ENCODE results near the gene GALNT2. TPM values are rescaled to one million over a fixed set of nuclear protein-coding genes. Genes with fewer than 3 reads are reported as not detected.

Gene GALNT2
- total RNA-seq, 1 donor from 2014 or later = 60.7 TPM

GRCh38 chr1:230120921-230121381 lies 53.9 kb downstream of the GALNT2 start:
- Histone ChIP-seq H3K27me3 (ENCODE audit: control insufficient read depth, insufficient read depth, low read length) (no peaks in the 10 kb centered on the region), H3K4me3 (ENCODE audit: low read depth, low read length) (no peak overlapping the region), H3K36me3 (ENCODE audit: control insufficient read depth, insufficient read depth, low read length) (no peaks in the 10 kb centered on the region)
- no peak for DNase-seq (ENCODE audit: low read depth)
- TF ChIP-seq, protein P1, sequence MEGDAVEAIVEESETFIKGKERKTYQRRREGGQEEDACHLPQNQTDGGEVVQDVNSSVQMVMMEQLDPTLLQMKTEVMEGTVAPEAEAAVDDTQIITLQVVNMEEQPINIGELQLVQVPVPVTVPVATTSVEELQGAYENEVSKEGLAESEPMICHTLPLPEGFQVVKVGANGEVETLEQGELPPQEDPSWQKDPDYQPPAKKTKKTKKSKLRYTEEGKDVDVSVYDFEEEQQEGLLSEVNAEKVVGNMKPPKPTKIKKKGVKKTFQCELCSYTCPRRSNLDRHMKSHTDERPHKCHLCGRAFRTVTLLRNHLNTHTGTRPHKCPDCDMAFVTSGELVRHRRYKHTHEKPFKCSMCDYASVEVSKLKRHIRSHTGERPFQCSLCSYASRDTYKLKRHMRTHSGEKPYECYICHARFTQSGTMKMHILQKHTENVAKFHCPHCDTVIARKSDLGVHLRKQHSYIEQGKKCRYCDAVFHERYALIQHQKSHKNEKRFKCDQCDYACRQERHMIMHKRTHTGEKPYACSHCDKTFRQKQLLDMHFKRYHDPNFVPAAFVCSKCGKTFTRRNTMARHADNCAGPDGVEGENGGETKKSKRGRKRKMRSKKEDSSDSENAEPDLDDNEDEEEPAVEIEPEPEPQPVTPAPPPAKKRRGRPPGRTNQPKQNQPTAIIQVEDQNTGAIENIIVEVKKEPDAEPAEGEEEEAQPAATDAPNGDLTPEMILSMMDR (IDR thresholded peaks at IDR 0.05; ENCODE audit: insufficient read depth, low read length, poor library complexity, severe bottlenecking) = peak; percentile 58

- TF ChIP-seq, protein P1 (IDR thresholded peaks at IDR 0.05; ENCODE audit: insufficient read depth, low read length, poor library complexity, severe bottlenecking) = no peak
- Histone ChIP-seq H3K36me3 (ENCODE audit: control insufficient read depth, insufficient read depth, low read length) (no peaks in the 10 kb centered on the region), H3K4me3 (ENCODE audit: low read depth, low read length) (no peak overlapping the region), H3K27me3 (ENCODE audit: control insufficient read depth, insufficient read depth, low read length) (no peaks in the 10 kb centered on the region)
- DNase-seq (ENCODE audit: low read depth) = no peak
These were observed 54.9 kb downstream of the GALNT2 start for GRCh38 chr1:230121950-230122349.

DNA sequence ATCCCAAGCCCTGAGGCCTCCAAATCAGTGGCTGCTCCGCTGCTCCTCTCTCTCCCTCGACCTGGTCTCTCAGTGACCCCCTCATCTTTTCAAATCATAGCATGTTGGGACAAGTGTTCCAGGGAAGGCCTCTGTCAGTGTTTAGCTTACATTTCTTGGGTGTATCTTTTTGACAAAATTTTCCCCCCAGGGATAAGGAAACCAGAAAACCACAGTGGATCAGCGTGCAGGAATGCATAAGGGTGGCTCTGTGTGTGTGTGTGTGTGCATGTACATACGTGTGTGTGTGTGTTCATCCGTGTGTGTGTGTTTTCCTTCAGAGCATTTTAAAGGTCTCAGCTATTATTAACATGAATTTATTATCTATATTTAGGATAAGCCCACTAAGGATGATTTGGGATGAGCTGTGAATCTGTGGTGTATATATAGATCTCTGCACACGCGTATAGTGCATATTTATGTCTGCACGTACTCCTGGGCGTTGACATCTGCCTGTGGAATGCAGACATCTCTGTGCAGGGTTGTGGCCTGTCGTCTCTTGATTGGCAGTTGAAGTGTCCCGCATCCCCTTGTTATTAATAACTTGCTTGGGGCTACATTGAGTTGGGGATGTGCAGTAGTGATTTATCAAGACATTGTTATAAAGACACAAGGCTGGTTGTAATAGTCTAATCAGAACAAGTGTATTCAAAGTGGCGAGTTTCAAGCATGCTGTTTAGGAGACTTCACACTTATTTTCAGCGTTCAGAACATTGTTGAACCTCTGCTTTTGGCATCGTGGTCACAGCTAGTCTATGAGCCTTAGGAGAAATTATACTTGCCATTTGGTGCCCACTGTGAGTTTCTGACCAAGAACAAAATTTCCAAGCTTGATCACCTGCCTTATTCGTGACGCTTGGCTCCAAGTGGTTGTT lies 55.6 kb downstream of the GALNT2 start:
- Histone ChIP-seq H3K36me3 (ENCODE audit: control insufficient read depth, insufficient read depth, low read length) (no peaks in the 10 kb centered on the region), H3K4me3 (ENCODE audit: low read depth, low read length) (no peak overlapping the region), H3K27me3 (ENCODE audit: control insufficient read depth, insufficient read depth, low read length) (no peaks in the 10 kb centered on the region)
- no peak for DNase-seq (ENCODE audit: low read depth)
- TF ChIP-seq, protein P1 (IDR thresholded peaks at IDR 0.05; ENCODE audit: insufficient read depth, low read length, poor library complexity, severe bottlenecking) = no peak

GRCh38 chr1:230123280-230124185 lies 56.5 kb downstream of the GALNT2 start:
- DNase-seq (ENCODE audit: low read depth) = no peak
- no peak overlapping the region for H3K4me3 ChIP-seq (ENCODE audit: low read depth, low read length)

More at GRCh38 chr1:230123280-230124185, 56.5 kb downstream of the GALNT2 start:
- TF ChIP-seq, protein P1 (IDR thresholded peaks at IDR 0.05; ENCODE audit: insufficient read depth, low read length, poor library complexity, severe bottlenecking) = no peak
- no peaks in the 10 kb centered on the region for H3K36me3 ChIP-seq (ENCODE audit: control insufficient read depth, insufficient read depth, low read length)
- no peaks in the 10 kb centered on the region for H3K27me3 ChIP-seq (ENCODE audit: control insufficient read depth, insufficient read depth, low read length)

Data from kidney epithelial cell (primary cell).